ENCODE data around the gene PAX9. TPM values are rescaled to one million over a fixed set of nuclear protein-coding genes. Genes with fewer than 3 reads are reported as not detected.

The PAX9 gene
- total and polyA plus RNA-seq, 8 donors: 0.37 to 17.0 TPM; not detected in 6

DNA sequence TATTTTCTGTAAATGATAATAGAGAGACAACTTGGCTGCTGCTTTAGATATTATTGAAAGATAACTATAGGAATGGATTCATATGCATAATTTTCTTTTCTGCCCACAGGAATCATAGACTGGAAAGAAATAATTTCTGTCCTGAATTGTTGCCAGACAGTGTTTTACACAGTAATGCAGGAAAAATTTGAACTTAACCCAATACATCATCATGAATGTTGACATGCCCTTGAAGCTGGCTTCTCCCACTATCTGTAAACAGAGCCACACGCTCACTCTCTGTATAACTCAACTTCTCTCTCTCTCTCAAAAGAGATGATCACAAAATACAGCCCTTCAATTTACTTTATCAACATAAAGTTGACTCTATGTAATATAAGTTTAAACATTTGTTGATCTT is 56.6 kb downstream of the PAX9 start:
- Histone ChIP-seq H3K4me1 (no peaks in the 10 kb centered on the region), H3K27me3 (no peaks in the 10 kb centered on the region), H3K36me3 (no peaks in the 10 kb centered on the region), H3K27ac (no peak overlapping the region), H3K9me3 (no peaks in the 10 kb centered on the region), H3K4me3 (no peak overlapping the region)
- DNase-seq: no peak
- TF ChIP-seq EP300 (IDR thresholded peaks at IDR 0.05): no peak
- TF ChIP-seq CTCF (IDR thresholded peaks at IDR 0.05): no peak
- TF ChIP-seq POLR2AphosphoS5 (IDR thresholded peaks at IDR 0.05): no peak
- no peak for TF ChIP-seq POLR2A (IDR thresholded peaks at IDR 0.05)
- intact Hi-C loops (cut with DNase I; ENCODE audit: low total_unique reads): no loop called here
- 35 to 56% (median 41%) methylated on average over 1 of the region's 1 CpG for WGBS, 5 donors

DNA sequence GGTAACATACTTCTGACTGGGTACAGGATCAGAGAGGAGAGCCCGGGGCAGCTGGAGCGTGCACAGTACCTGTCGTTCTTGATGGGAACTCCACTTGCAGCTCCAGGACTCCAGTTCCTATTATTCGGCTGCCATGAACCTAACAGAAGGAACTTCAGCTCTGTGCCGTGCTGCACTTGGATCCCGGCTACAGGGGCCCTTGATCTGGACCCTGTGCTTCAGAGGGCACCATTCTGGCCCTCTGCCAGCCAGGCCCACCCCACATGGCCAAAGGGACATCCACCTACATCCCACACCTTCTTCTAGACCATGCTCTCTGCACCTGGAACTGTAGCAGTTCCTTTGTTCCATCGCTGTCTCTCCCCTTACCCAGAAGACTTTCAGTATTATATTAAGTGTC is 58.2 kb downstream of the PAX9 start:
- intact Hi-C loops (cut with DNase I; ENCODE audit: low total_unique reads): no loop called here
- no peak overlapping the region for H3K4me3 ChIP-seq
- no peak for DNase-seq
- TF ChIP-seq POLR2AphosphoS5 (IDR thresholded peaks at IDR 0.05) (no peak), POLR2A (IDR thresholded peaks at IDR 0.05) (no peak), CTCF (IDR thresholded peaks at IDR 0.05) (no peak), EP300 (IDR thresholded peaks at IDR 0.05) (no peak)
- no peaks in the 10 kb centered on the region for H3K36me3 ChIP-seq
- no peak overlapping the region for H3K27ac ChIP-seq
- H3K9me3 ChIP-seq: no peaks in the 10 kb centered on the region
- H3K4me1 ChIP-seq: no peaks in the 10 kb centered on the region
- 84 to 97% (median 92%) methylated on average over 7 of the region's 7 CpGs for WGBS, 5 donors
- H3K27me3 ChIP-seq: no peaks in the 10 kb centered on the region

DNA sequence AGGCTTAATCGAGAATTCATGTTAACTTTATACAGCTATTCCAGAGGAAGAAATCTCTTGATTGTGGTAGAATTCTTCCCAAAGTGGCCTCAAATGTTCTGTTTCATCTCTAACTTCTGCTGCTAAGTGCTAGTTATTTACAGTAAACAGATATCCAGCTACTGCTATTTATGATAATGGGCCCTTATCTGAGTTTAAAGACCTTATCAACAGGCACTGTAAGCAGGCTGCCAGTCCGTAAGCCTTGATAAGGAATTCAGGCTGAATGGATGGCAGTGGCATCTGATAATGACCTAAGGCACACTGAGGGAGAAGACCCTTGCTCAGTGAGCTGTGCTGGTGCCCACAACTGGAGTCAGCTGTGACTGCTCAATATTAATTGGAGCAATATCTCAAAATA is 59.0 kb downstream of the PAX9 start:
- Histone ChIP-seq H3K9me3 (no peaks in the 10 kb centered on the region), H3K4me3 (no peak overlapping the region), H3K36me3 (no peaks in the 10 kb centered on the region), H3K4me1 (no peaks in the 10 kb centered on the region), H3K27me3 (no peaks in the 10 kb centered on the region), H3K27ac (no peak overlapping the region)
- TF ChIP-seq POLR2AphosphoS5 (IDR thresholded peaks at IDR 0.05) (no peak), POLR2A (IDR thresholded peaks at IDR 0.05) (no peak), EP300 (IDR thresholded peaks at IDR 0.05) (no peak), CTCF (IDR thresholded peaks at IDR 0.05) (no peak)
- DNase-seq: no peak
- intact Hi-C loops (cut with DNase I; ENCODE audit: low total_unique reads): no loop called here
- 46 to 85% (median 57%) methylated on average over 2 of the region's 2 CpGs for WGBS, 5 donors

- Histone ChIP-seq H3K27ac (no peak overlapping the region), H3K27me3 (no peaks in the 10 kb centered on the region), H3K36me3 (no peaks in the 10 kb centered on the region), H3K9me3 (no peaks in the 10 kb centered on the region), H3K4me3 (no peak overlapping the region), H3K4me1 (no peaks in the 10 kb centered on the region)
- intact Hi-C loops (cut with DNase I; ENCODE audit: low total_unique reads): no loop called here
- WGBS, 5 donors: 68 to 91% (median 76%) methylated on average over 1 of the region's 1 CpG
- no peak for DNase-seq
- TF ChIP-seq CTCF (IDR thresholded peaks at IDR 0.05) (no peak), POLR2AphosphoS5 (IDR thresholded peaks at IDR 0.05) (no peak), POLR2A (IDR thresholded peaks at IDR 0.05) (no peak), EP300 (IDR thresholded peaks at IDR 0.05) (no peak)
Measured at GRCh38 chr14:36721877-36722276, 60.2 kb downstream of the PAX9 start.

Data from stomach (tissue), 9 donors.